HEK293 (cell line): ENCODE results near the gene EEF1AKMT3.
A peak's percentile ranks its signal among the peaks of the same experiment; 100 is the strongest.

Source experiments
- CTCF ChIA-PET: fragments of 350-600 bp; formaldehyde crosslinking; extraction: SDS; loops from one replicate; lab custom pipeline; 2021; ENCODE audit warnings: antibody characterized with exemption; lab: Yijun Ruan, JAX
- POLR2A ChIA-PET: fragments of 300-600 bp; formaldehyde crosslinking; extraction: SDS; loops from one replicate; lab custom pipeline; 2020; ENCODE audit warnings: antibody characterized with exemption, inconsistent platforms; lab: Yijun Ruan, JAX
- H3K27ac ChIP-seq: fragments of 200-500 bp; sonication (Bioruptor generic); 2 replicates; pipeline ENCODE4 v1.5.1; 2014; ENCODE audit warnings: low read depth, low read length, control low read depth, inconsistent platforms; ENCODE audit errors: extremely low read depth
- H3K36me3 ChIP-seq, 2 experiments: fragments of 200-500 bp in 1 of 2; sonication (Bioruptor generic) in 1 of 2; 1 replicate in 1 of 2; 2 replicates in 1 of 2; pipeline ENCODE4 v1.5.1; 2014 to 2017; ENCODE audit warnings: inconsistent platforms in 2 of 2, low read length in 2 of 2; ENCODE audit not compliant: control insufficient read depth in 2 of 2, insufficient read depth in 1 of 2
- H3K4me1 ChIP-seq: fragments of 200-500 bp; sonication (Bioruptor generic); 2 replicates; pipeline ENCODE4 v1.5.1; 2014; ENCODE audit warnings: mild to moderate bottlenecking, low read length, inconsistent platforms; ENCODE audit not compliant: control insufficient read depth, insufficient read depth
- H3K4me3 ChIP-seq: 2 replicates; pipeline ENCODE4 v1.5.1; 2011; ENCODE audit warnings: low read depth, mild to moderate bottlenecking, control low read depth, low read length, moderate library complexity
- H3K9me3 ChIP-seq: fragments of 200-500 bp; sonication (Bioruptor generic); 2 replicates; pipeline ENCODE4 v1.5.1; 2014; ENCODE audit warnings: low read depth, low read length, inconsistent platforms; ENCODE audit not compliant: control insufficient read depth, insufficient read depth
- BCL11B ChIP-seq: fragments of 450-650 bp; formaldehyde crosslinking; IDR thresholded peaks from 2 replicates; pipeline ENCODE4 v1.5.1; 2016; ENCODE audit warnings: low read depth, missing biosample characterization, missing genetic modification characterization
- GLIS2 ChIP-seq: fragments of 450-650 bp; formaldehyde crosslinking; IDR thresholded peaks from 2 replicates; pipeline ENCODE4 v1.5.1; 2016; ENCODE audit warnings: missing biosample characterization, missing genetic modification characterization
- HOXA7 ChIP-seq: sonication (generic); formaldehyde crosslinking; IDR thresholded peaks from 2 replicates; pipeline ENCODE4 v1.8.1; 2022; ENCODE audit warnings: missing genetic modification reagents, borderline replicate concordance
- KLF17 ChIP-seq: fragments of 450-650 bp; formaldehyde crosslinking; IDR thresholded peaks from 2 replicates; pipeline ENCODE4 v1.5.1; 2016; ENCODE audit warnings: missing biosample characterization, missing genetic modification characterization
- PRDM1 ChIP-seq: fragments of 450-650 bp; formaldehyde crosslinking; IDR thresholded peaks from 2 replicates; pipeline ENCODE4; 2016; ENCODE audit warnings: missing biosample characterization, missing genetic modification characterization
- REST ChIP-seq: fragments of 450-650 bp; formaldehyde crosslinking; IDR thresholded peaks from 2 replicates; pipeline ENCODE4 v1.5.1; 2016; ENCODE audit warnings: missing biosample characterization, missing genetic modification characterization
- SETDB1 ChIP-seq: IDR thresholded peaks from one replicate; pipeline ENCODE4 v1.6.1; 2017; ENCODE audit warnings: mild to moderate bottlenecking, low read length, moderate library complexity, mixed read lengths; ENCODE audit not compliant: insufficient read length
- ZFP3 ChIP-seq: fragments of 450-650 bp; formaldehyde crosslinking; IDR thresholded peaks from 2 replicates; pipeline ENCODE4 v1.5.1; 2016; ENCODE audit warnings: low read depth, missing biosample characterization, missing genetic modification characterization
- ZNF202 ChIP-seq: fragments of 450-650 bp; formaldehyde crosslinking; IDR thresholded peaks from 2 replicates; pipeline ENCODE4 v1.5.1; 2016; ENCODE audit warnings: missing biosample characterization, missing genetic modification characterization, borderline replicate concordance
- ZNF292 ChIP-seq: fragments of 450-650 bp; formaldehyde crosslinking; IDR thresholded peaks from 2 replicates; pipeline ENCODE4 v1.5.1; 2016; ENCODE audit warnings: low read depth, missing biosample characterization, missing genetic modification characterization, borderline replicate concordance
- ZNF626 ChIP-seq: fragments of 450-650 bp; sonication (Bioruptor Pico); formaldehyde crosslinking; IDR thresholded peaks from 2 replicates; pipeline ENCODE4 v1.5.1; 2018; ENCODE audit warnings: missing biosample characterization, missing genetic modification characterization, inconsistent platforms
- ZNF645 ChIP-seq: fragments of 450-650 bp; formaldehyde crosslinking; IDR thresholded peaks from 2 replicates; pipeline ENCODE4; 2016; ENCODE audit warnings: missing biosample characterization, missing genetic modification characterization
- ZNF654 ChIP-seq: fragments of 450-650 bp; formaldehyde crosslinking; IDR thresholded peaks from 2 replicates; pipeline ENCODE4 v1.5.1; 2016; ENCODE audit warnings: low read depth, missing biosample characterization, missing genetic modification characterization
- ZNF670 ChIP-seq: fragments of 450-650 bp; formaldehyde crosslinking; IDR thresholded peaks from 2 replicates; pipeline ENCODE4 v1.5.1; 2016; ENCODE audit warnings: missing biosample characterization, missing genetic modification characterization, low read depth
- ZNF768 ChIP-seq: fragments of 450-650 bp; formaldehyde crosslinking; IDR thresholded peaks from 2 replicates; pipeline ENCODE4 v1.5.1; 2018; ENCODE audit warnings: missing biosample characterization, mild to moderate bottlenecking, missing genetic modification characterization

EEF1AKMT3 gene

GRCh38 chr12:57813971-57814772 is 41.8 kb downstream of the EEF1AKMT3 start:
- no peak overlapping the region for H3K27ac ChIP-seq
- TF ChIP-seq ZFP3 (tag by site-specific recombination) (no peak), REST (tag by site-specific recombination) (no peak), PRDM1 (tag by site-specific recombination) (no peak), ZNF202 (tag by site-specific recombination) (no peak), HOXA7 (CRISPR knock-in tag) (no peak), ZNF670 (tag by site-specific recombination) (no peak), GLIS2 (no peak), ZNF768 (tag by site-specific recombination) (no peak), BCL11B (tag by site-specific recombination) (no peak), KLF17 (tag by site-specific recombination) (no peak), ZNF292 (tag by site-specific recombination) (no peak), ZNF626 (no peak)
- ChIA-PET POLR2A (no interaction called here), CTCF (interaction anchor here (0.8 to 0.9 kb wide), 2 partner anchors 11 to 90 kb away, joined by 3 read pairs; no protein-coding TSS in a partner anchor)
- H3K4me3 ChIP-seq, result no peak overlapping the region
- H3K4me1 ChIP-seq, result no peaks in the 10 kb centered on the region
- peaks cover 0 to 23% of the 10 kb centered on the region in 2 experiments; a peak in 2 of 3 replicates for H3K36me3 ChIP-seq
- H3K9me3 ChIP-seq, result no peaks in the 10 kb centered on the region

GRCh38 chr12:57815177-57816000 is 43.0 kb downstream of the EEF1AKMT3 start:
- Histone ChIP-seq H3K4me3 (no peak overlapping the region), H3K9me3 (no peaks in the 10 kb centered on the region), H3K36me3 (peaks cover 0 to 20% of the 10 kb centered on the region in 2 experiments; a peak in 2 of 3 replicates), H3K27ac (no peak overlapping the region), H3K4me1 (no peaks in the 10 kb centered on the region)
- no peak for TF ChIP-seq ZNF645 (tag by site-specific recombination)
- no peak for TF ChIP-seq SETDB1
- TF ChIP-seq ZNF654 (tag by site-specific recombination), result peak; percentile 19
- ChIA-PET POLR2A (no interaction called here), CTCF (interaction anchor here (1.0 to 4.5 kb wide), 4 partner anchors 13 to 81 kb away, joined by 3 to 27 read pairs (median 4); no protein-coding TSS in a partner anchor)
